A204.1 (cell line): Measurements from ENCODE around the gene PLEKHA7.

Source experiments
- FAIRE-seq: peaks from 2 replicates; lab custom pipeline; 2012; peaks lifted over from hg19 to GRCh38; lab: Jason Lieb, UNC

Gene PLEKHA7

DNA sequence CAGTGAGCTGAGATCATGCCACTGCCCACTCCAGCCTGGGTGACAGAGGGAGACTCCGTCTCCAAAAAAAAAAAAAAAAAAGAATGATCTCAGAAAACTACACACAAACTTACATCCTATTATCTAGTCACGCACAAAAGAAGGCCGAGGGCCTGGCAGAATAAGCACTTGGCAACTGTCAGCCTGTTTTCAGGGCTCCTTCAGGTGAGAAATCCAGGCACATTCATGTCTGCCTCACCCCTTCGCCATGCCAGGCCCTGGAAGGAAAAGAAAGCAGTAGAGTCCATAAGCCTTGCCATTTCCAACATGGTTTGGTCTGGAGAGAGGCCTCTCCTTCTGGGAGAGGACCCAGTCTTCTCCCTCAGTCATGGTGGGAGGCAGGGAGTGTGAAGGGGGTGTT is 244.8 kb downstream of the PLEKHA7 start:
- FAIRE-seq = no peak

DNA sequence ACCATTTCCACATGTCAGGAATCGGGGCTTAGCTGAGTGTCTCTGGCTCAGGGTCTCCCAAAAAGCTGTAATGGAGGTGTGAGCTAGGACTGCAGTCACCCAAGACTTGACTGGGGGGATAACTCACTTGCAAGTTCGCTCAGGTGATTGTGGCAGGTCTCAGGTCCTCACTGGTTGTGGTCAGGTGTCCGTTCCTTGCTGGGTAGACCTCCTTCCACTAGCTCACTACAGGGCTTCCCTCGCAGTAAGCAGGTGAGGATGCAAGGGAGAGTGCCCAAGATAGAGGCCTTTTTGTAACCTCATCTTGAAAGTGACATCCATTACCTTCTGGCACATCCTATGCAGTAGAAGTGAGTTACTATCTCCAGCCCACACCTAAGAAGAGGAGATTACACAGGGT is 246.3 kb downstream of the PLEKHA7 start:
- no peak for FAIRE-seq

DNA sequence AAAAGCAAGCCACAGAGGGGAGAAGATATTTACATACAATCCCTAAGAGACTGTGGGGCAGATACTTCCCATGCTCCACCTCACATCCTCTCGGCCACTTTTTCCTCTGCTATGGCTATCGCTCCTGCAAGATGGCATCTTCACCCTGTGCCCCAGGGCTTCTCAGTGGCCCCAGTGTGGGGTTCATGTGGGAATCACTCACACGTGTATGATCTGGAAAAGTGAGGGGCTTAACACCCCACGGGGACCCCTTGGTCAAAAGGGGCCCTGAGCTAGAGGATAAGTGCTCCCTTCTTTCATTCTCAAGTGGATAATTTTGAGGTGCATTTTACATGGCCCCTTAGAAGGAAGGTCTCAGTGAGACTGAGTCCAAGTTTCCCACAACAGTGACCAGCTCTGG is 247.1 kb downstream of the PLEKHA7 start:
- no peak for FAIRE-seq

DNA sequence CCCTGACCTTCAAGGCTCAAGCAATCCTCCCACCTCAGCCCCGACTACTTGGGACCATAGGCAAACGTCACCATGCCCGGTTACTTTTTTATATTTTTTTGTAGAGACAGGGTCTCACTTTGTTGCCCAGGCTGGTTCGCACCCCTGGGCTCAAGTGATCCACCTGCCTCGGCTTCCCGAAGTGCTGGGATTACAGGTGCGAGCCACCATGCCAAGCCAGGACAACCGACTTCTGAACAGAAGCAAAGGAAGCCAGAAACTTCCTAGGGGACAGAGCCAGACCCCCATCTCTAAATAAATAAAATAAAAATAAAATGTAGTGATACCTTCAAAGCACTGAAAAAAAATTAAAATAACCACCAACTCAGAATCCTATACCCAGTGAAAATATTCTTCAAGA is 249.3 kb downstream of the PLEKHA7 start:
- no peak for FAIRE-seq

DNA sequence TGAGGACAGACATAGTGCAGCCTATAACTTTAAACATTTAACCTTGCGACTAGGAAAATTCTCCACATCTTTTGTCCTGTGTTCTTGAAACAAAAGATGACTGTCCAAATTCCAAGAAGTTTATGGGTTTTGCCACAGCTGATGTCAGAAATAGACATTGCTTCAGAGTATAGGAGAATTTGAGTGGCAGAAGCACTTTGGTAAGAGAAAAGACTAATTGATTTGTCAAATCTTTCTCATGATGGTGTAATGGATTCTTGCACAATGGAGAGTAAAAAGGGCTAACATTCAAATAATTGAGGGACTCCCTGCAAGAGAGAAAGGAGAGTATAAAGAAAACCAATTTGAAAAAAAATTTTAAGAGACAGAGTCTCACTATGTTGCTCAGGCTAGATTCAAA is 250.5 kb downstream of the PLEKHA7 start:
- no peak for FAIRE-seq

DNA sequence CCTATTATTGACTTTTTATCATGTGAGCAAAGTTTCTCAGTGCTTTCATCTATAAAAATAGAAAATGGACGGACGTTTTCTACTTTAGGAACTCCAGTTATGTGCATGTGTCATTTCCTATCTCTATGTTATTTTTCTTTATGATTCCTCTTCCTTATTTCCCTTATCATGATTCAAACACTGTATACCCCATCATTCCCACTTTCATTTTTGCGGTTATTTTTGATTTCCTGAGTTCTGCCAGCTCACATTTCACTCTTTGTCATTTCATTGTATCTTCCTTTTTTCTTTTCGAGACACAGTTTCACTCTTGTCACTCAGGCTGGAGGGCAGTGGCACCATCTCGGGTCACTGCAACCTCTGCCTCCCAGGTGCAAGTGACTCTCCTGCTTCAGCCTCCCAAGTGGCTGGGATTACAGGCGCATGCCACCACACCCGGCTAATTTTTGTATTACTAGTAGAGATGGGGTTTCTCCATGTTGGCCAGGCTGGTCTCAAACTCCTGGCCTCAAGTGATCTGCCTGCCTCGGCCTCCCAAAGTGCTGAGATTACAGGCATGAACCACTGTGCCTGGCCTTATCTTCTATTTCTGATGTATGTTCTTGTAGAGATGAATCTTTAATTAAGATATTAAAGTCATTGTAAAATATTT is 254.2 kb downstream of the PLEKHA7 start:
- no peak for FAIRE-seq

DNA sequence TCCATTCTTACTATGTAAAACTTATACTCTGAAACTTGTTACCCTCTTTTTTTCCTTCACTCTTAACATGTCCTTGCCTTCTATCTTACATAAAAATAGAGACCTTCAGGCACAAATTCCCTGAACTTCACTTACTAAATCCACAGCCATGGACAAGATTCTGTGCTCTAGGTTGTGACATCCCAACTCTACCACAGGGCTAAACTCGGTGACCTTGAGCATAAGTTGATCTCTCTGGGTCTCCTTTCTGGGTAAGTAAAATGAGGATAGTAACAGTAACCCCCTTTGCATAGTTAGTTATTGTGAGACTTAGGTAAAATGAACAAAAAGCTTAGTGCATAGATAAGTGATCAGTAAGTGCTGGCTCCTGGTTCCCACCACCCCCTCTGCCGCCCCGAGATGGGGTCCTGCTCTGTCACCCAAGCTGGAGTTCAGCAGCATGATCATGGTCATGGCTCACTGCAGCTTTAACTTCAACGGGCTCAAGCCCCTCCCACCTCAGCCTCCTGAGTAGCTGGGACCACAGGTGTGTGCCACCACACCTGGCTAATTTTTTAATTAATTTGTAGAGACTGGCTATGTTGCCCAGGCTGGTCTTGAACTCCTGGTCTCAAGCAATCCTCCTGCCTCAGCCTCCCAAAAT is 255.7 kb downstream of the PLEKHA7 start:
- no peak for FAIRE-seq

DNA sequence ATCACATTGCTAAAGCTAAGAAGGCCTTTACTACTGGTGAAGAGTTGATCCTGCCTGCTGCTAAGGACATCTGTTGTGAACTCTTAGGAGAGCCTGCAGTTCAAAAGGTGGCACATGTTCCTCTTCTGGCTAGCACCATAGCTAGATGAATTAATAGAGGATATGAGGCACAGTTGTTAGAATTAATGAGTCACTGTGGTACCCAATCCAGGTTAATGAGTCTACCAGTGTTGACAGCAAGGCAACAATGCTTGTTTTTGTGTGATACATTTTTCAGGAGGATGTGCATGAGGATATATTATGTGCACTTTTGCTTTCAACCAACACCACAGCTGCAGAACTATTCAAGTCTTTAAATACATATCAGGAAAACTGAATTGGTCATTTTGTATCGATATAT is 263.8 kb downstream of the PLEKHA7 start:
- no peak for FAIRE-seq

DNA sequence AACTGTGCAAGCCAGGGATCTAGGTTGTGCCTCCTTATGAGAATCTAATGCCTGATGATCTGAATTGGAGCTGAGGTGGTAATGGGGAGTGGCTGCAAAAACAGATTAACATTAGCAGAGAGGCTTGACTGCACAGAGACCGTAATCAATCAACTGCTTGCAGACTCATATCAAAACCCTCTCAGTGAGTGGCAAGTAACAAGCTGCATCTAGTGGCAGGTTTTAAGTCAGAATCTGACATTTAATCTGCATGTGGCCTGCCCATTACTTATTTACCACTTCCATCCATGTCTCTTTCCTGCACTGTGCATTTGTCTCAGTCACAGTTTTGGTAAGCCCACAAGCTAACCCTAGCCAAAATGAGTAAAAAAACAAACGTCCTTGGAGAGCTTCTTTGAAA is 264.5 kb downstream of the PLEKHA7 start:
- no peak for FAIRE-seq

DNA sequence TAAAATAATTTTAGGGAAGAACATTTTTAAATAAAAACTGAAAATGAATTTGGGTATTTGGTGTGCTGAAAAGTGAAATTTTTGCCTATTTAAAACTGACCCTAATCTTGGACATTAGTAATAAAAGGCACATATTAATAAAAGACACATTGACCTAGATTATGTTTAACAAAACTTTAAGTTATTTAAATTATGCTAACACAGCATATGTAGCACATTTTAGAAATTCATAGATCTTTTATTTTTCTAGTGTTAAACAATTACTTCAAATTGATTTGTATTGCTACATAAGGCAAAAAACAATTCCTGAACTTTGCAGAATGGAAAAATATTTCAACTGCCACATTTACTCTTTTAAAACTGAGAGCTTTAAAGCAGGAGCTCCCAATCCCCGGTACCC is 265.1 kb downstream of the PLEKHA7 start:
- FAIRE-seq = no peak

DNA sequence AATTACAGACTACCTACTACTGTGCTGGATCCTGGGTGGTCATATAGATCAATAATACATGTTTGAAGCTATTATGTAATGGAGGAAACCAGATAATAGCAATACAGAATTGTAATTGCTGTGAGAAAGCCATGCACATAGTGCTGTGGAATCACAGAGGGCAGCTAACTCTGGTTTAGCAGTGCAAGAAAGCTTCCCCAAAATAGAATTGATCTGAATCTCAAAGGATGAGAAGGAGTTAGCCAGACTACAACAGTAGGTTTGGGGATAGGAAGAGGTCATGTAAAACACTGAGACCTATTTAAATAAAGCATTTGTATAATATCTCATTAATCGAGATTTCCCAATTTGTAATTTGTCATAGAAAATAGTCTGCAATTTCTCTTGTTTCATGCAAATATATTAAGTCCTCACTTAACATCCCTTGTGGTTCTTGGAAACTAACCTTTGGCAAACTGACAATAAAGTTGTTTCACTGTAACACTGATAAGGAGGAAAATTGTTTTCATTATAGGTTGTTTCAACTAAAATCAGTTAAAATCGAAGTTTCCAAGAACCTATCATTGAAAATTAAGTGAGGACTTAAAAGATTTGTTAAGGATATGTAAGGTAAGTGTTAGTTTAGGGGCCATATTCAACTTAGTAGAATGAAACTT is 268.1 kb downstream of the PLEKHA7 start:
- no peak for FAIRE-seq

DNA sequence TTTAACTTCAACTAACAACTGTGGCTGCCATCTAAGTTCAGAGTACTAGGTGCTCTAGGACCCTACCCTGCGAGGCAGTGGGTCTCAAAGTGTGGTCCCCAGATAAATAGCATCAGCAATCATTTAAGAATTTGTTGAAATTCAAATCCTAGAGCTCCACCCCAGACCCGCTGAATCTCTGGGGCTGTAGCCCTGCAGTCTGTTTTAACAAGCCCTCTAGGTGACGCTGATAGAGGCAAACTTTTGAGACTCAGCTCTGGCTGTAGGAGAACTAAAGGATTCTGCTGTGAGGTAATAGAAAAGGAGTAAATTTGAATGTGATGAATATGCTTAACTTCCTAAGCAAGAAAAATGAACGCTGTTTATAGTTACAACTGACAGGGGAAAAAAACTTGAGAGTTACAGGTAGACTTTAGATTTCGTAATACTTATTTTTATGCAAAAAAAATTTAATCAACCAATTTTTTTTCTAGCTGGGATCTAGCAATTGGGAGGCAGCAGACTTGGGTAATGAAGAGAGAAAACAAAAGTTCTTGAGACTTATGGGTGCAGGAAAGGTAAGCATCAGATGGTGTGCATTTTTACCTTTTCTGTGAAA is 270.0 kb downstream of the PLEKHA7 start:
- no peak for FAIRE-seq

DNA sequence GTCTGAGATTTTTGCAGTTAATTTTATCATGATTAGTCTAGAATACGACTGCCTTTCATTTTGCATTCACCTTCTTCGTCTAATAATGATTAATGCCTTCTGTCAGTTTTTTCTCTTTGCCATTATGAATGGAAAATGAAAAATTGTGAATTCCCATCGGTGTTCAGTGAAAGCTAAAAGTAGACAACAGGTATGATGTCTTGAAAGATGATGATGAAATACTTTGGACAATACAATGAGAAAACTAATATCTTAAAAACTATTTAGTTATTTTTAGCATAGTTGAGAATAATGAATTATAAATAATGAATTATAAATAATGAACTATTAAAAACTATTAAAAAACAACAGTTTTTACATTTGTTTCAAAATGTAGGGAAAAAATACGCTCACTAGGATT is 270.7 kb downstream of the PLEKHA7 start:
- FAIRE-seq = peak; percentile 16

DNA sequence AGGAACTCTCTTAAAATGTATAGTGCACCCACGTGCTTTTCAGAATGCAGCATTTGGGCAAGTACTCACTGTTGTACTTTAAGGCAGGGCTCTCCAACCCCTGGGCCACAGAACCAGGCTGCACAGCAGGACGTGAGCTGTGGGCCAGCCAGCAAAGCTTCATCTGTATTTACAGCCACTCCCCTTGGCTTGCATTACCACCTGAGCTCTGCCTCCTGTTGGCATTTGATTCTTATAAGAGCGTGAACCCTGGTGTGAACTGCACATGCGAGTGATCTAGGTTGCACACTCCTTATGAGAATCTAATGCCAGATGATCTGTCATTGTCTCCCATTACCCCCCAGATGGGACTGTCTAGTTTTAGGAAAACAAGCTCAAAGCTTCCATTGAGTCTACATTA is 272.7 kb downstream of the PLEKHA7 start:
- no peak for FAIRE-seq

DNA sequence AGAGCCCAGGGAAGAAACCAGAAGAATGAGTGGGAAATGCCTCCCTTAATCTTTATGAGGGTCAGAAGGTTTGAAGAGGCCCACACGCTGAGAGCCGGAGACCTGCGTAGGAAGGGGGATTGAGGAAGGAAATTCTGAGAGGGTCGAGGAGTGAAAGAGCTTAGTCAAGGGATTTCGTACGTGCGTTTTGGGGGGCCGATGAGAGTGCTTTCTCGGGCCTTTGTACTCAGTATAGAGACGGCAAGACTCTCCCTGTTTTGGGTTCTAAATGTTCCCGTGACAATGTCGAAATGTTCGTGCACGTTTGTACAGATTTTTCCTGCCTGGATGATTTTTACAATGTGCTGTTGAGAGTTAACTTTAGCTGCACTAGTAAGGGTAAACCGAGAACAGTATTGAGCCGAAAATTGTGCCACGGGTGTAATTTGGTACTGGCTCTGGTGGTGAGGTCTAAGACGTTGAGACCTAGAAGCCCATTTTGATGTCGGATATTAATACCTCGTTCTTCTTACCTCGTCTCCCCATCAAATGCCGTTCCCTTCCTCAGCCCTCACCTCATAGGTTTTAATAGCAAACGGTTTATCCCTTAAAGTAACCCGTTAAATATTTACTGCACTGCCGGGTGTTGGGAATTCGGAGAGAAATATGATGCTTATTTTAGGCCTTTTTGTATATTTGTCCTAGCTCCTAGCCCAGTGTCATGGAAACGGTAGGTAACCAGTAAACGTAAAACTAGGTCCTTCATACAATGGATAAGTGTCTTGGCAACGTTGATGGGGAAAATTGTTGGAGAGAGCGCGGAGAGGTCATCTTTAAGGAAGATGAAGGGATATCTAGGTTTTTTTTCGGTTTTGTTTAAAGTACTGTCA is 275.0 kb downstream of the PLEKHA7 start:
- no peak for FAIRE-seq

DNA sequence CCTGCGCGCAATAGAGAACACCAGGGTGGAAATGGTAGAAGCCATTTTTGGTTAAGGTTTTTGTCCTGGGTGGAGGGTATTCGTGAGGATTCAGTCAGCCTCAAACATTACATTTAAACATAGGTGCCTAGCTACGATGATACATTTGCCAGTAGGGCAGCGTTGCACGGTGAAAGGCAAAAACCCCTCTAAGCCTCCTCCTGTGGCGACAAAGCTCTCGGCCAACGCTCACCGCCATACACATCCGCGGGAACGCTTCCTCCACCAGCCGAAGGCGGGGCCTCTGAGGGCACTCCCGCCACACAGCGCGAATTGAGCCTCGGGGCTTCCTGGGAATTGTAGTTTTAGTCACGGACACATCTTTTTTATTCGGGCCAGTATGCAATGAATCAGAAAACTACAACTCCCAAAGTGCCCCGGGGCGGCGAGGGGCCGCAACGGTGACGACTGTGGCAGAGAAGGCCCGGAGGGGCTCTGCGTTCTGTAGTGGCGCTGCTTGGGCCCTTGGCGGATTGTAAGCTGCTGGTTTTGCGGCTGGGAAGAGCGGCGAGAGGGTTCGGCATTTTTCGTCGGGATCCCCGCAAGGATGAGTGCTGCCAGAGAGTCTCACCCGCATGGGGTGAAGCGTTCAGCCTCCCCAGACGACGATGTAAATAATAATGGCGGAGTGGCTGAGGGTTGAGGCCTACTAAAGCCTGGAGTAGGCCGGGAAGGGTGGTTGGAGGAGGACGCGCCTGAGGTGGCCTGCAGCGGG is 275.8 kb downstream of the PLEKHA7 start, which contains the start of gene C11orf58:
TSS of gene C11orf58 (plus strand) at position 455 of the 754 bp plus-strand sequence. CDS start at position 587, 132 bp downstream.
- peak; percentile 92 for FAIRE-seq

DNA sequence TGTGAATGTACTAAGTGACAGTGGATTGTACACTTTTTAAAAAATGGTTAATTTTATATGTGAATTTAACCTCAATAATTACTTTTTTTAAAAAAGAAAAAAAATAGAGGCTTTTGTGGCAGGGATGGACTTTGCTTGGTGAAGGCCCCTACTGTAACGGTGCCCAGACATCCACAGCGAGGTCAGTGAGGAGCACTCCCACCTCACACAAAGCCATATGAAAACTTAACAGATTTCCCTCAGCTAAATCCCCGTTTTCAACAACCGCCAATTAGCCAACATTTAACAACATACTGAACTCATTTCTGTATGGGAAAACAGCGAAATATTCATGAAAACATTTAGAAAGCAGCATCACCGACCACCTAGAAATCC is 276.4 kb downstream of the PLEKHA7 start:
- no peak for FAIRE-seq
